Measurements from ENCODE around the gene ARSG.

Gene ARSG

DNA sequence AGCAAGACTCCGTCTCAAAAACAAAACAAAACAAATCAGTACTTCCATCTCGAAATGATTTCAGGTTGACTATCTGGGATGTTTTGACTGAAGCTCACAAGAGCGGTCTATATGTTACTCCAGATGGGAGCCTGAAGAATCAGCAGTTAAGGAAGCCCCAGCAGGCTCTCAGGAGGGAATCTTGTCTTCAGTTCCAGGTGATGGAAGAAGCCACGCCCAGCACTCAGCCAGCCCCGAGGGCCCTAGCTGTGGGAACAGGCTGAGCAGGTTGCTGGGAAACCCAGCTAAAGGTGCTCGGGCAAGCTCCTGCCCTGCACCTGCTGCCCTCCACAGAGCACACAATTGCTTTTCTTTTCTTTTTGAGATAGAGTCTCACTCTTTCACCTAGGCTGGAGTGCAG is 133.6 kb downstream of the ARSG start:
- TF ChIP-seq, protein P1, sequence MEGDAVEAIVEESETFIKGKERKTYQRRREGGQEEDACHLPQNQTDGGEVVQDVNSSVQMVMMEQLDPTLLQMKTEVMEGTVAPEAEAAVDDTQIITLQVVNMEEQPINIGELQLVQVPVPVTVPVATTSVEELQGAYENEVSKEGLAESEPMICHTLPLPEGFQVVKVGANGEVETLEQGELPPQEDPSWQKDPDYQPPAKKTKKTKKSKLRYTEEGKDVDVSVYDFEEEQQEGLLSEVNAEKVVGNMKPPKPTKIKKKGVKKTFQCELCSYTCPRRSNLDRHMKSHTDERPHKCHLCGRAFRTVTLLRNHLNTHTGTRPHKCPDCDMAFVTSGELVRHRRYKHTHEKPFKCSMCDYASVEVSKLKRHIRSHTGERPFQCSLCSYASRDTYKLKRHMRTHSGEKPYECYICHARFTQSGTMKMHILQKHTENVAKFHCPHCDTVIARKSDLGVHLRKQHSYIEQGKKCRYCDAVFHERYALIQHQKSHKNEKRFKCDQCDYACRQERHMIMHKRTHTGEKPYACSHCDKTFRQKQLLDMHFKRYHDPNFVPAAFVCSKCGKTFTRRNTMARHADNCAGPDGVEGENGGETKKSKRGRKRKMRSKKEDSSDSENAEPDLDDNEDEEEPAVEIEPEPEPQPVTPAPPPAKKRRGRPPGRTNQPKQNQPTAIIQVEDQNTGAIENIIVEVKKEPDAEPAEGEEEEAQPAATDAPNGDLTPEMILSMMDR (IDR thresholded peaks at IDR 0.05; ENCODE audit: low read depth, low read length) = no peak
- Histone ChIP-seq H3K4me1 (no peaks in the 10 kb centered on the region), H3K36me3 (no peaks in the 10 kb centered on the region), H3K4me3 (ENCODE audit: low read depth, low read length) (no peak overlapping the region), H3K27me3 (no peaks in the 10 kb centered on the region), H3K9me3 (no peaks in the 10 kb centered on the region; the same call in 1 of the 2 replicates)
- no peak for DNase-seq

DNA sequence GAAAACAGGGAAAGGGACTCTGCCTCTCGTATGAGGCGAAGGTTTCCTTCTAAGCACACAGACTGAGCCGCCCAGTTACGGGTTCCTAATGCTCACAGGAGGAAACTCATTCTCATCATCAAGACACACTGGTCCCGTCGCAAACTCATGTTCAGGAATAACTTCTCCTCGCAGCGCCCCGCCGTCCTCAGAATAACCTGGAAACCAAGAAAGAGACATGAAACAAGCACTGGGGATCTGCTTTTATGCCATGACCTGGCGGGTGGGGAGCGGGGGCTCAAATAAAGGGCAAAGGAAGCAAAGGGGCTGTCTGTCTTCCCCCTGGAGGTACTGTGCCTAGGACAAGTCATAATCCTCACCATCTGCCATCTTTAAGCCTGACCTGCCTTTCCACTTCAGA is 134.7 kb downstream of the ARSG start:
- no peaks in the 10 kb centered on the region for H3K36me3 ChIP-seq
- H3K9me3 ChIP-seq = no peaks in the 10 kb centered on the region; the same call in 1 of the 2 replicates
- H3K4me3 ChIP-seq (ENCODE audit: low read depth, low read length) = no peak overlapping the region
- no peaks in the 10 kb centered on the region for H3K27me3 ChIP-seq
- TF ChIP-seq, protein P1 (IDR thresholded peaks at IDR 0.05; ENCODE audit: low read depth, low read length) = no peak
- H3K4me1 ChIP-seq = no peaks in the 10 kb centered on the region
- DNase-seq = no peak

DNA sequence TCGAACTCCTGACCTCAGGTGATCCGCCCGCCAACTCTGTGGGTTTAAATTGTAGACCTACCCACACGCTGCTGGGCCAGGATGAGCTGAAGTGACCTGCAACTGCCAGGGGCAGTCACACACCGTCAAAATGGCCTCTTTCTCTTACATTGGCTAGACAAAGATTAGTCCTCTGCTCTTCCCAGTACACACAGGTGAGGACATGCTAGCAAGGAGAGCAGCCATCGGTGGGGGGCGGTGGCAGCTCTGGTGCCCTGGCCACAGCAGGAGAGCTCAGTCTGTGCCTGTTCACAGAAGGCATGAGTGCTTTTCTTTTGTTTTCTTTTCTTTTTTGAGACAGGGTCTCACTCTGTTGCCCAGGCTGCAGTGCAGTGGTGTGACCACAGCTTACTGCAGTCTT is 136.3 kb downstream of the ARSG start:
- H3K27me3 ChIP-seq = no peaks in the 10 kb centered on the region
- no peaks in the 10 kb centered on the region for H3K36me3 ChIP-seq
- H3K9me3 ChIP-seq = no peaks in the 10 kb centered on the region; the same call in 1 of the 2 replicates
- H3K4me3 ChIP-seq (ENCODE audit: low read depth, low read length) = no peak overlapping the region
- no peaks in the 10 kb centered on the region for H3K4me1 ChIP-seq
- TF ChIP-seq, protein P1 (IDR thresholded peaks at IDR 0.05; ENCODE audit: low read depth, low read length) = no peak
- DNase-seq = no peak

DNA sequence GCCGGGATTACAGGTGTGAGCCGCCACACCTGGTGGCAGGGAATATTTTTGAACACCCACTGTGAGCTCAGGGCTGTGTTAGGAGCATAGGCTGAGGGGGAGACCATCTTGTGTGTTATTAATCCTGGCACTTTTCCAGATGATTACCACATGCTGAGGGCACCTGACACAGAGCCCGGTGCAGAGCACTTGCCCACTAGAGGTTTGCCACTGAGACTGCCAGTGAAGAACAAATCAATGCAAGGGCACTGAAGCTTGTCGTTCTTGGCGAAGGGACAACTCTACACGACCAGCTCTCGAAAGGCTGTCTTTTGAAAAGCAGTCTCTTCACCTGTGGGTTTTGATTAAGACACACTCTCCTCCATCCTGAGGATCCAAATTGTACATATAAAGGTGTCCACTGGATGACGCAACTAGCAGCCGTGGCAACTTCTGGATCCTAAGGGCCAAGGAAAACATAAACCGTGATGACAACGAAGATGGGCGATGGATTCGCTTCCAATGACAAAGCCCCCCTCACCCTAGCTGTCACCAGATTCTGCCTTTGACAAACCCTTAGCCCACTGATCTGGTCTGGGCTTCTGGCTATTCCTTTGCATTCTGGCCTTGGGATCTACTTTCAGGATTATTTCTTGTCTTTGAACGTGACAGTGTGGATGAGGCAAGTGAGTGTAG is 137.3 kb downstream of the ARSG start:
- TF ChIP-seq, protein P1 (IDR thresholded peaks at IDR 0.05; ENCODE audit: low read depth, low read length) = no peak
- Histone ChIP-seq H3K9me3 (no peaks in the 10 kb centered on the region; the same call in 1 of the 2 replicates), H3K36me3 (no peaks in the 10 kb centered on the region), H3K27me3 (no peaks in the 10 kb centered on the region), H3K4me1 (no peaks in the 10 kb centered on the region), H3K4me3 (ENCODE audit: low read depth, low read length) (no peak overlapping the region)
- DNase-seq = no peak

DNA sequence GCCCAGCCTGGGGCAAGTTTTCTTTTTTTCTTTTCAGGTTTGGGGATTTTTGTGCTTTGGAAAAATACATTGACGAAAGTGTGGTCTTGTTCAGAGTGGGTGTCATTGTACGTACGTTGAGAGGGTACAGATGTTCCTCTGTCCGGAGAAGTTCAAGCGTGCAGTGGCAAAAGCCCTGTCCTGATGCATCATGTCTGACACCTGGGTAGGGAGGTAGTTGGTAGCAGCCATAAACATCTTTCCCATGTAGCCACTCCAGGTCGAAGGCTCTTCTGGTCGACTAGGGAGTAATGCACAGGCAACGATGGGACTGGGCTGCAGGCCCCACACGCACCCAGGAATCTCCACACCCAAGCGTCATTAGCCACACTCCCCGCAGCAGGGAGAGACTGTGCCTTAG is 138.6 kb downstream of the ARSG start:
- Histone ChIP-seq H3K4me3 (ENCODE audit: low read depth, low read length) (no peak overlapping the region), H3K9me3 (no peaks in the 10 kb centered on the region; the same call in 1 of the 2 replicates), H3K27me3 (no peaks in the 10 kb centered on the region), H3K4me1 (no peaks in the 10 kb centered on the region), H3K36me3 (no peaks in the 10 kb centered on the region)
- no peak for DNase-seq
- TF ChIP-seq, protein P1 (IDR thresholded peaks at IDR 0.05; ENCODE audit: low read depth, low read length) = no peak

DNA sequence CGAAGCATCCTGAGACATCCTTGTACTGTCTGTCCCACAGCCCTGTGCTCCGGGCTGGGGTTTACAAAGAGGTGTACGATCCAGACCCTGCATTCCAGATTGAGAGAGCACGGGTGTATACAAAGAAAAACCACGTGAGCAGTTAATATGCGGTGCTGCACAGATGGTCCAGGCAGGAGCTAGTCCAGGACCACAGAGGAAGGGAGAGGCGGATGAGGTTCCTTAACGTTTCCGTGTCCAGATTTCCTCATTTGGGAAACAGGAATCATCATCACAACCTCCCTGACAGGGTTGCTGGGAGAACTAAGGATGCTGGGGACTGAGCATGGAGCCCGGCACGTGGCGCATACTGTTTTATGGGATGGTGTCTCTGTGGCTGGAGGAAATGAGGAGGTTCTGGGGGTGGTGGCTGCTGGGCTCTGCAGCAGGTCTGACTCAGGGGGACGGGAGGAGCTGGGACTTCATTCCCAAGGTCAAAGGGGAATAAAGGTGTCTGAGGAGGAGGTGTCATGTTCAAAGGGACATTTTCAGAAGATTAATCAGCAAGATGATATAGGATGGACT is 139.8 kb downstream of the ARSG start:
- peaks cover 3% of the 10 kb centered on the region; the same call in 1 of the 2 replicates for H3K4me1 ChIP-seq
- no peaks in the 10 kb centered on the region for H3K27me3 ChIP-seq
- no peak overlapping the region for H3K4me3 ChIP-seq (ENCODE audit: low read depth, low read length)
- H3K9me3 ChIP-seq = no peaks in the 10 kb centered on the region
- TF ChIP-seq, protein P1 (IDR thresholded peaks at IDR 0.05; ENCODE audit: low read depth, low read length) = no peak
- no peak for DNase-seq
- H3K36me3 ChIP-seq = no peaks in the 10 kb centered on the region
